CD4-positive, alpha-beta T cell treated with Interleukin-21 for 1 hour (primary cell): ENCODE data around the gene CCT6B.
A peak's percentile ranks its signal among the peaks of the same experiment; 100 is the strongest.
"Not testable (repeated sequence)": the region's sequence is repeated elsewhere in the genome, so short reads cannot be mapped to it uniquely, and the experiment has no call there.

Experiments used
- DNase-seq: peaks from one replicate; pipeline ENCODE4 v3.0.0-alpha.2; 2020

The CCT6B gene

DNA sequence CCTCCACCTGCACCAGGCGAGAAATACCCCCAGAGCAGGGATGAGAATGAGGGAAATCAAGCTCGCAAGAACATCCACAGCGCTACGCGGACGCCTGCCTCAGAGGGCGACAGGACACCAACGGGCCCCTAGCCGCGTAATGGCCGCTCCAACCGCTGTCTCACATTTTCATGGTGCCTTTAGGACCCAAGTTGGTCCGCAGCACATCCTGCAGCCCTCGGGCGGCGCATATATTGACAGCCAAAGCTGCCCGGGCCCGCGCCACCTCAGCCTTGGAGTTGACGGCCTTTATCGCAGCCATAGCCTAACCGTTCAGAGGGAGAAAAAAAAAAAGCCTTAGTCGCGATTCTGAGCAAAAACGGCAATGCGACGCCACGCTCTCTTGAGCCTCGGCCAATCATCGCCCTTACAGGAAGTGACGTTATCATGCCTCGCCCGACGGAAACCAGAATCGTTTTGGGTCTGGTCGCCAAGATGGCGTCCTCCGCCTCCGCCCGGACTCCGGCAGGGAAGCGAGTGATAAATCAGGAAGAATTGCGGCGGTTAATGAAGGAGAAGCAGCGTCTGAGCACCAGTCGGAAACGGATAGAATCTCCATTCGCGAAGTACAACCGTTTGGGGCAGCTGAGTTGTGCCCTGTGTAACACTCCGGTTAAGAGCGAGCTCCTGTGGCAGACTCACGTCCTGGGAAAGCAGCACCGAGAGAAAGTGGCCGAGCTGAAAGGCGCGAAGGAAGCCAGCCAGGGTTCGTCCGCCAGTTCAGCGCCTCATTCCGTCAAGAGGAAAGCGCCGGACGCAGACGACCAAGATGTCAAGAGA, at the start of gene CCT6B, which contains the start of gene ZNF830:
CCT6B (minus strand) TSS at position 368 of the 819 bp plus-strand sequence; CDS start at position 301, 67 bp downstream.
ZNF830 (plus strand) TSS at position 448 of the 819 bp plus-strand sequence; CDS start at position 475, 27 bp downstream.
- peak; percentile 94 for DNase-seq

DNA sequence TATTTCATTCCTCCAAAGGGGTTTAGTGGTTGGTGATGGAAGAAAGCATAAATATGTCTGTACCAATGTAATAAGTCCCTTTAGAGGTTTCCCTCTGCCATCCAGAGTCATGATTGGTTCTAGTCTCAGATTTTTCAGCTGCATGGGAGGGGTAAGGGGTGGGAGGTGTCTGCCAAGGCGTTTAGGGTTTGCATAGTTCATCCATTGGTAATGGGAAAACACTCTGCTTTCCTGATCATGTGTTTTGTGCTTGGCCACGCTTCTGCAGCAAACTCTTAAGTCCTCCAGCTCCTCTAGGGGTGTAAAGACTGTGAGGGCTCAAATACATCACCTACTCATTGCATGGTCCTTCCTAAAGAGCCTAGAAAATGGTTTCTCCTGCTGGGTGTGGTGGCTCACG, 48.8 kb upstream of the CCT6B start:
- DNase-seq = no peak

DNA sequence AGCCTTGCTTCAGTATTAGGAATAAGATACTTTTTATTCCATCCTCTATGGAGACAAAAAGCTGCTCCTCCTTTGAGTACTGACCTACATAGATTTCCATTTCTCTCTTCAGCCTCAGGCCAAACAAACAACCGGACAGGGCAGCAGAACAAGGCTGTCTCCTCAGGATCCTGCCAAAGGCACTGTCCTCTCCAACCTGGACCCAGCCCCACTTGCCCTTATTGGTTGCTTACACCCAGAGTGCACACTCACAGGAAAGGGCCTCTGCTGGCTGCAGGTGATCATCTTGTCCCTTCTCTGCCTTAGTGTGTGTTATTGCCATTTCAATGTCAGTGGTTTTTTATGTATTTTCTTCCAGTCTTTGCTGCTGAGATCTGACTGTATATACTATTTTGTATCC, 45.7 kb upstream of the CCT6B start:
- DNase-seq = no peak

- DNase-seq = no peak
Measured at GRCh38 chr17:35006345-35006744, 45.1 kb upstream of the CCT6B start.

GRCh38 chr17:35003778-35004177, 42.5 kb upstream of the CCT6B start:
- no peak for DNase-seq

- DNase-seq = no peak
Measured at GRCh38 chr17:35002876-35003551, 41.8 kb upstream of the CCT6B start.

DNA sequence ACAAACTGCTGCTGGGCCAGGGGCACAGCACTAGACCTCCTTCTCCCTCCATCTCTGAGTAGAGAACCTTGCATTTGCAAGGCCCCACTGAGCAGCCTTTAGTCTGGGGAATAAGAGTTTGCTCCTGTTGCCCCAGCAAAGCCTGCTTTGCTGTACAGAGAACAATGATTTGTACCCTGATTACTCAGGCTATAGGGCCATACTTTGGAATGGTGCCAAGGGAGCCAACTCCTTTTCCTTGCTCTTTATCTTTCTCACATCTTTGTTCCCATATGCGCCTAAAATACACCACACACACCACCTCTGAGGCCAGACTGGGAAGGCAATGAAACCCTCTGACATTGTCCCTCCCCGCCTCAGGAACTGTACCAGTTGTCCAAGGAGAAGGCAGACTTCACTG, 40.3 kb upstream of the CCT6B start:
- DNase-seq = no peak

DNA sequence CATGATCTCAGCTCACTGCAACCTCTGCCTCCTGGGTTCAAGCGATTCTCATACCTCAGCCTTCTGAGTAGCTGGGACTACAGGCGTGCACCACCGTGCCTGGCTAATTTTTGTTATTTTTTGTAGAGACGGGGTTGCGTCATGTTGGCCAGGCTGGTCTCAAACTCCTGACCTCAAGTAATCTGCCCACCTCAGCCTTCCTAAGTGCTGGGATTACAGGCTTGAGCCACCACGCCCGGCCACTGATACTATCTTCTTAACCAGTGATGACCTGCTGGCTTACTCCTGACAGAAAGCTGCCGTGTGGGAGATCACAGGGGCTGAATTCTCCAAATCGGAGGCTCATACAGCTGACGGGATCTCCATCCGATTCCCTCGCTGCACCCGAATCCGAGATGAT, 39.7 kb upstream of the CCT6B start:
- not testable (repeated sequence) for DNase-seq

DNA sequence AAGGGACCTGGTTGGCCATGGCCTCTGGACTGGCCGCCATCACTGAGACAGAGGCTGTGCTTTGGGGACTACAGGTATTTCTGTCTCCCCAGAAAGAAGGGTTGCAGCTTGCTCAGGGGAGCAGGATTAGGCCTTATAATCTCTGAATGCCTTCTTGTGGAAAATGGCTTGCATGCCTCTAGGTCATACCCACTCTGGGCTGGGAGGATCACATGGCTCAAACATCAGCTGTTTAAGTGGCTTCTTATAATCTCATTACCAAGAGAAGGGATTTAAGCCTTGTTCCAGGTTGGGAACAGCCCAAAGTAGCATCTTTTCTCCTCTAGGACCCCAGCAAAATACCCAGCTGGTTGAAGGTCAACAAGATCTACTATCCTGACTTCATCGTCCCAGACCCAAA, 38.2 kb upstream of the CCT6B start:
- no peak for DNase-seq

DNA sequence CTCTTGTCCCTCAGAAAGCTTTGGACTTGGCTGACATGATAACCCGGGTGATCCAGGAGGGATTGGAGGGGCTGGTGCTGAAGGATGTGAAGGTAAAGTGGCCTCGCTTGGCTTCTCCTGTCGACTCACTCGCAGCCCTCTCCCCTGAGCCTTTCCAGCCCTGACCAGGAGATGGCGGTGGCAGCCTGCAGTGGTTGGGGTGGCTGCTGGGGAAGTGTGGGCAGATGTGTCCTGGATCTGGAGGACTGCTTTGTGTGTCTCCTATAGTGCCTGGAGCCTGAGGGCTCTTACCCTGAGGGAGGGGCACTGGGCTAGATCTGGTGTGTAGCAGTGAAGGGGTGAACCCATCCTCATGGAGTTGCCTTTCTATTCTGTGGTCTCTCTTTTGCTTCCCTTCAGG, 36.9 kb upstream of the CCT6B start:
- peak; percentile 85 for DNase-seq

GRCh38 chr17:34997355-34997862, 36.1 kb upstream of the CCT6B start:
- no peak for DNase-seq

- no peak for DNase-seq
Measured at GRCh38 chr17:34996422-34997285, 35.4 kb upstream of the CCT6B start.

DNA sequence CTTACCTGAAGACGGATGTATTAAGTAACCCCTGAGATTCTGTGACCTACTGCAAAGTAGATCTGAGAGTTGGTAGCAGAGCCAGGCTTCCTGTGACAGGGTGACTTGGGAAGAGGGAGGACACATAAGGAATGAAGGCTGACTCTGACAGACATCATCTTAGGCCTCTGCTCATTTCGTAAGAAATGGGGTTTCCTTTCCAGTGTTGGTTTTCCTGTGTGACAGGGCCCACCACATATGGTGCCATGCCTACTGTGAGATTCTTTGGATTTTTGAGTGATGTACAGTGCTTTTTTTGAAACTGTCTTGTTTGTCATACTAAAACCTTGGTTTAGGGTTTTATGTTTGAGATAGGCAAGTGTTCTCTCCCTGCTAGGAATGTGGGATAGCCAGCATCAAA, 31.8 kb upstream of the CCT6B start:
- no peak for DNase-seq

GRCh38 chr17:34991606-34992005, 30.3 kb upstream of the CCT6B start:
- no peak for DNase-seq

GRCh38 chr17:34990921-34991365, 29.7 kb upstream of the CCT6B start:
- no peak for DNase-seq

DNA sequence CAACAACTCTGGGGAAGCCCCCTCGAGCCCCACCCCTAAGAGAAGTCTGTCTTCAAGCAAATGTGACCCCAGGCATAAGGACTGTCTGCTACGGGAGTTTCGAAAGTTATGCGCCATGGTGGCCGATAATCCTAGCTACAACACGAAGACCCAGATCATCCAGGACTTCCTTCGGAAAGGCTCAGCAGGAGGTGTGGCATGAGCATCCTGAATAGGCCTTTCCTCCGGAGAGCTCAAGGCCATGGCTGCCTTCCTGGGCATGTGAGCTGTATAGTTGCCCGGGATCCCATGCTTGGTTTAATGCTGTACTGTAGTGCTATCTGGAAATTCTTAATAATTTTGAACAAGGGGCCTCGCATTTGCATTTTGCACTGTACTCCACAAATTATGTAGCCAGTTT, 28.2 kb upstream of the CCT6B start:
- no peak for DNase-seq

GRCh38 chr17:34988644-34989043, 27.4 kb upstream of the CCT6B start:
- no peak for DNase-seq

DNA sequence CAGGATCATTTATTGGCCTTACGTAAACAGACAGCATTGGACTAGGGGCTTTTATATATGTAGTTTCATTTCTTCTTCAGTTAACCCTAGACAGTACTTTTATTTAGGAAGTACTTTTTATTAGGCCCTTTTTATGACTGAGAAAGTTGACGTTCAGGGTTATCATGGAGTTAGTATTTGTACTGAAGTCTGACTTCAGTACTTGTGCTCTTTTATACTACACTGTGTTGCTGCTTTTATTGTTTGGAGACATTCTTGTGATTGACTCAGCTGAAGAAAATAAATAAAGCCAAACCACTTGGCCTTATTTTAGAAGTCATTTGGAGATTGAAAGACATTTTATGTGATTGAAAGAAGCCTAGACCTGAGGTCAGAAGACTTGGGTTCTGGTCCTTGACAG, 26.0 kb upstream of the CCT6B start:
- no peak for DNase-seq

DNA sequence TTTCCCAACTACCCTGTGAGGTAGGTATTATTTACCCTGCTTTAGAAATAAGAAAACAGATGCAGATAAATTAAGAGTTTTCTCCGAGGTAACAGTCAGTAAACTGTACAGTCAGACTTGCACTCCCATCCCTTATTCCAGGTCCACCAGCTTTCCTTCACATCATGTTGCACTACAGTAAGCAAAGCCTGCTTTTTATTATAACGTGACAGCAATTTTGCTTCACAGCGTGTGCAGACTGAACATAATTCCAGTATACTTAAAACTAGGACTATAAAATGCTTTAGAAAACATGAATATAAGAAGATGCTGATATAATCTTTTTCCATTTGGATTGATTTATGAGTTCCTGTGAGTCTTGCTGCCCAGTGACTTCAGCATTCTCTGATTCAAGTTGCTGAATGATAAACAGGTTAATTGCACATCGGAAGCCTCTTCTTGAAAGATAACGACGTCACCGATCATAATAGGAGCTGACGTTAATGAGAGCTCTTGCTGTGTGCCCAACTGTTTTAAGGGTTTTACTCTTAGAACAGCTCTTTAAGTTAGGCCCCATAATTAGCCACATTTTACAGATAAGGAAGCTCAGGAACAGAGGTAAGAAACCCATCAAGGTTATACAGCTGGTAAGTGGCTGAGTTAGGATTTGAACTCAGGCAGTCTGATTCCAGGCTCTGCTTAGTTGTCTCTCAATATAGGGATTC, 20.4 kb upstream of the CCT6B start:
- DNase-seq = peak; percentile 9

DNA sequence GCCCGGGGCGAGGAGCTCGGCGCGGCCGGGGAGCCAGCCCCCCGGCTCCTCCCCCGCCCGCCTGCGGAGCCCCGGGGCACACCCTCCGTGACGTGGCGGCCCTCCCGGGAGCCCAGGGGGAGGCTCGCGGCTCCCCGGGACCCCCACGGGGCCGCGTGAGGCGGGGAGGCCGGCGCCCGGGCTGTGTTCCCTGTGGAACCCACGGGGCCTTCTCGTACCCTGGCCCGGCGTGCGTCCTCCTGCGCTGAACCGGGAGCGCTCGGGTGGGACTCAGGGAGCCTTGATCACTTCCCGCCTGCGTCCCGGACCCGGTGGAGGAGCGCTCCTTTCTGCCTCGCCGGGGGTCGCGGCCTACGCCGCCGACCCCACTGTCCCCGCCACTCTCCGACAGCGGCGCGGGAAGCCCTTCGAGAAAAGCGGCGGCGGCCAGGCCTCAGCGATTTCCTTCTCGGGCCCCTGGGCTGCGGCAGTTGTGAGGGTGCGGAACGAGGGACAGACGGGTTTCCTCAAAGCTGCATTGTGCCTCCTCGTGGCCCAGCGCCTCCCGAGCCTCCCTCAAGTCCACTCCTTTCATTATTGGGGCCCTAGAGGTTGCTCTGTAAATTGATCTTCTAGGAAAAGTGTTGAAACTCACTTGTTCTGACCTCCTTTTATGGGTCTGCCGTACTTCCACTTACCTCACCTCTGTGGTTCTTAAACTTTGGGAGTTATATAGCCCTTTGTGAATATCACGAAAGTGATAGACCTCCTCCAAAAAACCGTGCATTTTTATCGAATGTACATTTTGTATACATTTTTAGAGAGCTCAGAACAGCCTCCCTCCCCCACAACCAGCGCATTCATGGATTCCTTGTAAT, 19.6 kb upstream of the CCT6B start:
- peak; percentile 80 for DNase-seq

DNA sequence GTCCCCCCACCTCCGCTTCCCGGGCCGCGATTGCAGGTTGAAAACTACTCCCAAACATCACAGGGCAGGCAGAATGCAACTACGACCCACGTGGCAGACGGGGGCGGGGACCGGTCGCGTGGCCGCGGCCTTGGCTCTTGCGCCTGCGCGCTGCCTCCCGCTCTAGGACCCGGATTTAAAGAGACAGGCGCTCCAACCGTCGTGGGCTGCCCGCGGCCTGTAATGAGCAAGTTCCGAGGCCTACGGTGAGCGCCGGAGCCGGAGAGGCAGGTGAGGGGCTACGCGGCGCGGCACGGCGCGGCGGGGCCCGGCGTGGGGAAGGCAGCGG, 19.1 kb upstream of the CCT6B start, which contains the start of gene LIG3:
LIG3 (plus strand) TSS at position 160 of the 328 bp plus-strand sequence. CDS start 2,494 bp downstream, outside the sequence.
- peak; percentile 94 for DNase-seq
